HCT116 (cell line): ENCODE results near the gene UBTF.

ENCODE experiments used
- CTCF ChIP-seq, 3 experiments: fragments of 200-600 bp in 1 of 3; sonication (generic) in 1 of 3; IDR thresholded peaks in 2 of 3; conservative IDR thresholded peaks in 1 of 3; 2 replicates each; pipeline ENCODE4 v1.5.1; 2012 to 2017; ENCODE audit warnings: low read depth in 2 of 3, low read length in 2 of 3, antibody characterized with exemption in 1 of 3, borderline replicate concordance in 1 of 3, control low read depth in 1 of 3, mild to moderate bottlenecking in 1 of 3, mixed read lengths in 1 of 3, mixed run types in 1 of 3, moderate library complexity in 1 of 3; ENCODE audit not compliant: insufficient read depth in 1 of 3
- FOSL1 ChIP-seq: IDR thresholded peaks from 2 replicates; pipeline ENCODE4 v1.6.1; 2012; ENCODE audit warnings: low read depth
- POLR2AphosphoS5 ChIP-seq: IDR thresholded peaks from 2 replicates; pipeline ENCODE4 v1.6.1; 2011; ENCODE audit warnings: mild to moderate bottlenecking, low read depth, low read length, moderate library complexity
- REST ChIP-seq: IDR thresholded peaks from 2 replicates; pipeline ENCODE4 v1.6.1; 2012; ENCODE audit warnings: low read depth
- SIN3A ChIP-seq: IDR thresholded peaks from 2 replicates; pipeline ENCODE4 v1.6.1; 2012; ENCODE audit warnings: low read depth
- ZNF274 ChIP-seq: fragments of 200-500 bp; sonication (Bioruptor generic); IDR thresholded peaks from 2 replicates; pipeline ENCODE4 v1.6.1; 2014; ENCODE audit warnings: mild to moderate bottlenecking, low read depth, low read length, inconsistent platforms

- TF ChIP-seq FOSL1 (no peak), REST (no peak), CTCF (IDR thresholded peaks at IDR 0.05 in 2 of 3, conservative IDR thresholded peaks at IDR 0.05 in 1 of 3; ENCODE audit: borderline replicate concordance in 1 of 3, insufficient read depth in 1 of 3, low read depth in 2 of 3, low read length in 2 of 3) (no peak), SIN3A (no peak), POLR2AphosphoS5 (no peak), ZNF274 (no peak)
Measured at GRCh38 chr17:44159519-44160210, 59.8 kb downstream of the UBTF start.
